IPS DF 4.7 (cell line): Measurements from ENCODE around the gene CDC45.

ENCODE experiments used
- DNase-seq: peaks from one replicate; pipeline ENCODE4 v3.0.0-alpha.2; 2013; ENCODE audit warnings: low spot score; ENCODE audit errors: extremely low read depth

CDC45 gene

DNA sequence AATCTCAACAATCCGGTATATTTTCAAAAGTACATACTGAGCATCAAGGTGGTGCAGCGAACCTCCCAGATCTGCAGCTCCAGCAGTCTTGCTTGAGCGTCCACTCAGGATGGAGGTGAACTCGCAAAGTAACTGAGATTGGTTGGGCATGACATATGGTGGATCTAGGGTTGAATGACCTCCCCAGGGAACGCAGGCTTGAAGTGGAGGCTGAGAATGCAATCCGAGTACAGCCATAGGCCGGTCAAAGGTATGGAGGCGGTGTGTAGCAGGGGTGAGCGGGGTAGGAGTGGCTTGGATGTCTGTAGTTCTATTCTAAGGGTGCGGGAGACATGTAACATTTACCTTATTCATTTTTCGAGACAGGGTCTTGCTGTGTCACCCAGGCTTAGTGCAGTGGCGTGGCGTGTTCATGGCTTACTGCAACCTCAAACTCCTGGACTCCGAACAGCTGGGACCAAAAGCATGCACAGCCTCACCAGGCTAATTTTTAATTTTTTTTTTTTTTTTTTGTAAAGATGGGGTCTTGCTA is 31.6 kb upstream of the CDC45 start:
- DNase-seq: no peak

DNA sequence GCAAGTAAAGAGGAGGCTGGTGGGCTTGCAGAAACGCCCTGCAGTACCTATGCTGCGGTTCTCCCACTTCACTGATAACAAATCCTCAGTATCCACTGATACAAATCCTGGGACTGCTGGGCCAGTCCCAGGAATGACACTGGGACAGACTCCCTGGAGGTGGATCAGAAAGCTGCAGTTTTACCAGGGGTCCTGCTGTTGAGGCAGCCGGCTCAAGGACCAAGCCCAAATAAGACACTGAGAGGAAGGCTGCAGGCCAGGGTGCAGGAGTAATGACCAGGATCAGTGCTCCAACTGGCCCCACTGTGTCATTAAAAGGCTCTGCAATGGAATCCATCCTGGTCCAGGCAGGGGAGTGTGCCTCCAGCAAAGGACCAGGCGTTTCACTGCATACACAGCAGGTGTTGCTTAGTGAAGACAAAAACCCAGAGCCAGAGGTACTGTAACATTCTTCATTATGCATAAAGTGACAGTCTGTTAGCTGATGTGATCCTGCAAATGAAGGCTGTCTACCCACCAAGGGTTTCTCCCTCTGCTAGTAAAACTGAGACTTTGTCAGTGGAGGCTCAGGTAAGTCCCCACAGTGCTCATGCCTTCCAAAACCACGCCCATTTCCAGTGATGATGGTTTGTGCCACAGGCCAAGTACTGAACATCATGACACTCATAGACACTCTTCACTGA is 30.8 kb upstream of the CDC45 start:
- no peak for DNase-seq

DNA sequence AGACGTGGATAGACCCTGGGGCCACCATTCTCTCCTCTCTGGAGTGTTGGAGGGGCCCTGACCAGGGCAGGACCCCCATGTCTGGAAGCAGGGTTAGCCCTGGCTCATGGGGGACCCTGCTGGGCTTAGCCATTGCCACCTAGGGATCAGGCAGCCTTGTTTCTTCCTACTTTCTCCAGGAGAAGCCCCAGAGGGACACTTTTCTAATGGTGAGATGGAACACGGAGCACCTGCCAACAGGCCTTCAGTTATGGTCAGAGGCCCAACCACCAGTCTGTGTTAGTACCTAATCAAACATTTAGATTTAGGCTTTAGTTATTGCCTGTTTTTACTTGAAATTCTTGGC is 30.3 kb upstream of the CDC45 start:
- no peak for DNase-seq

DNA sequence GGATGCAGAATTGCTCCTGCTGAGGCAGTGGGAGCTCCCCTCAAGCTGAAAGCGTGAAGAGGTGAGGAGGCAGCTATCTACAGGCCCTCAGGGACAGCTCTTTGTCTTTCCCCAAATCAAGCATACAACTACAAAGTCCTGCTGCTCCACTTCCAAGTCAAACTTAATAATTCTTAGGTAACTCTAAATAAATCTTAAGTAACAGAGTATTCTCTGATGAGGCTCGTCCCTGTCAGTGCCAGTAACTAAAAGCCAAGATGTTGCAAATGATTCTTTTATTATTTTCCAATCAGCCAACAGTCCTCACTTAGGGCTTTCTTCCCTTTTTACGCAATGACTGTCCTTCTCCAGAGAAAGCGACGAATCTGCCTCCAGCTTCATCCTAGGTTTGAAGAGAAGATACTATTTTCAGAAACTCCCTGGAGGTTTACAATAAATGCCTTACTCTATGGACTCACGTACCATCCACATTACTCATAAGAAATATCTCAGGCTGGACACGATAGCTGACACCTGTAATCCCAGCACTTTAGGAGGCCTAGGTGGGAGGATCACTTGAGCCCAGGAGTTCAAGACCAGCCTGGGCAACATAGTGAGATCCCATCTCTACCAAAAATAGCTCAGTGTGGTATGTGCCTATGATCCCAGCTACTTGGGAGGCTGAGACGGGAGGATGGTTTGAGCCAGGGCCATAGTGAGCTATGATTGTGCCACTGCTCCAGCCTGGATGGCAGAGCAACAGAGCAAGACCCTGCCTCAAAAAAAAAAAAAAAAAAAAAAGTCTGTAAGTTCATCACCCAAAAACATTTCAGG is 29.2 kb upstream of the CDC45 start:
- no peak for DNase-seq

DNA sequence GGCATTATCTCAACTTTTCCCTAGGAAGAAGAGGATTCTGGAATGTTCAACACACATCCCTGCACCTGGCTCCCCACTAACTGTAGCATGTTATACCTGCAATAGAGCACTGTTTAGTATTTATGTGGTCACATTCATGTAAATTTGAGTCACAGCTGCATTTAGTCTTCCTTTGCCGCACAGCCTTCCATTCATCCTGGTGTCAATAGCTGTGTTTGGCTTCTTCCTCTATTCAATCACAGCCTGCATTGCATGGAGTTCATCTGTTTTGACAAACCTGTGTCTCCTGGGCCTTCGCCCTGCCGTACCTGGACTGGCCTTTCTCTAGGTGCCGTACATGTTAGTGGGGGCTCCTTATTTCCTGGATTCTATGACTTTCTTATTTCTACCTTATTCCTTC is 28.1 kb upstream of the CDC45 start:
- no peak for DNase-seq

DNA sequence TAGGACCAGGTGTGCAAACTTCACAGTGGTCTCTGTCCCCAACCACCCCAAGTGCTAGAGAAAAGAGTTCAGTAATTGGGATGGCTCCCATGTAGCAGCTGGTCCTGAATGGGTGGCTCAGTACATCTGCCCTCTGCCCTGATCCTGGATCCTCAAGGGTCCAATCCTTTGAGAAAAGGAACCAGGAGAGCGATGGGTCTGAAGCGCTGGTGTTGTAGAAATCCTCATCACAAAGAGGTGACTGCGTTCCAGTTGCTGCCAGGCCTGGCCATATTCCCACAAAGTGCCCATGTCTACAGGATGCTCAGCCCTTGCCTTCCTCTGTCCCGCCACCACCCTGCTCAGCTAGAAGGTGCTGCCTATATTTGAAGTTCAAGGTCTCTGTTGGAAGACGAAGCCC is 26.0 kb upstream of the CDC45 start:
- no peak for DNase-seq

DNA sequence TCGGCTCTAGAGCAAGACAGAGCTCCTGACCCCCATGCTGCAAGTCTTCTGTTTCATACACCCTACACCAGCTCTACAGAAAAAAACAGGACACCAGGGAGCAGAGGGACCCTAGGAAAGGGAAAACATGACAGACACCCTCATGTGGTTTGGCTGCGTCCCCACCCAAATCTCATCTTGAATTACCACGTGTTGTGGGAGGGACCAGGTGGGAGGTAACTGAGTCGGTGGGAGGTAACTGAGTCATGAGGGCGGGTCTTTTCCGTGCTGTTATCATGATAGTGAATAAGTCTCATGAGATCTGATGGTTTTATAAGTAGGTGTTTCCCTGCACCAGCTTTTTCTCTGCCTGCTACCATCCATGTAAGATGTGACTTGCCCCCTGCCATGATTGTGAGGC is 25.6 kb upstream of the CDC45 start:
- no peak for DNase-seq

DNA sequence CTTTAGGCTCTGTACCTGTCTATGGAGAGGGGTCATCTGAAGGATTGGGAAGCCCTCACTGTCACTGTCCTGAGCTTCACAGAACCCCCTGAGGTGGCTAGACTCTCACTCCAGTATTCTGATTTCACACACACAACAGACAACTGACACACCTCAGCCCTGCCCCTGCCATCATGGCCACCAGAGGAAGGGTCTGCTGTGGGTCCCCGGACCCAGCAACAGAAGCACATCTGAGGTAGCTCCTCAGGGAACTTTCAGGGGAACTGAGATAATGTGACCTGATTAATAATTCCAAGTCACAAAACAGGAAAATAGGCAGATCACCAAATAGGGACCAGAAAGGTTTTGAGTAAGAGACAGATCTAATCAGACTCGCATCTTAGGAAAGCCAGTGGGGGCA is 24.7 kb upstream of the CDC45 start:
- no peak for DNase-seq

DNA sequence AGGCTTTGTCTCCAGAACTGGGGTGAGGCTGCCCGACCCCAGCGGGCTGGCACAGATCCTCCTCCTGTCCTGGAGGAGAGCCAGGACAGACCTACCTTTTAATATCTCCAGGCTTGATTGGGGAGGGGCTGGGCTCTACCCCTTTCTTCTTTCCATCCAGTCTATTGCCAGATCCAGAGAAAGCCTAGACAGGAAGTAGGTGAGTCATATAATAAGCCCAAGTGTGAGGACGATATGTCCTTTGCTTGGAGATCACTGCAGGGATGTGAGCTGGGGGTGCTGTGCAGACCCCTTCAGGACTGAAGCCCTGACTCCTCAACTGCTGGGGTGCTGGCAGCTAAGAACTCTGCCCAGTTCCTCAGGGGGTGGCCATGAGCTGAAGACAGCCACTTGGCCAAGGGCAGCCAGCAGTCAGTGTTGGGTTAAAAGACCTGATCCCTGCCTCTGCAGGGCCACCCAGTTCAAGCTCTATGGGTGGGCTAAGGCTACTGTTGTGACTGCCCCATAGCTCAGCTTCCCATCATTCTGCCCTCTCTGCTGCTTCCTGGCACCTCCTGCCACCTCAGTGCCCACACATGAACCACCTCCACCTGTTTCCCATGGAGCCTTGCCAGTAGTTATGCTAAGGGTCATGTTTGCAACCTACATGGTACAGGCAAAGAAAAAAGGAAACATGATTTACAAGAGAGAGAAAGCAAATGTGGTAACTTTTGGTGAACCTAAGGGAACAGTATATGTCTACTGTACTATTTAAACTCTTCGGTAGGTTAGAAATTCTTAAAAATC is 23.9 kb upstream of the CDC45 start:
- DNase-seq: no peak

DNA sequence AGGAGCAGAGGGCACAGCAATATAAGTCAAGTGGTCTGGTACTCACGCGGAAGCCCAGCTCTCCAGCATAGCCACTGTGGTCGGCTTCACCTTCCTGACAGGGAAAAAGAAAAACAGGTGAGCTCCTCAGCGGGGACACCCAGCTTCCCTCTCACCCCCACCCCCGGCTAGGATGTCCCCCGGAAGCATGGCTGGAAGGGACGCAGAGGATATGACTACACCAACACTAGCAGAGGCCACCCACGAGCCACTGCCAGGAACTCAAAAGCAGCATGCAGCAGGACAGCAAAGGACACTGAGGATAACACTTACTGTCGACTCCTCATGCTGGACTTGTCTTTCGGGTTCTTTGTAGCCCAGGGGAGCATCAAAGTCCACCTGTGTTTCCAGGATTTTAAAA is 23.2 kb upstream of the CDC45 start:
- DNase-seq: no peak

DNA sequence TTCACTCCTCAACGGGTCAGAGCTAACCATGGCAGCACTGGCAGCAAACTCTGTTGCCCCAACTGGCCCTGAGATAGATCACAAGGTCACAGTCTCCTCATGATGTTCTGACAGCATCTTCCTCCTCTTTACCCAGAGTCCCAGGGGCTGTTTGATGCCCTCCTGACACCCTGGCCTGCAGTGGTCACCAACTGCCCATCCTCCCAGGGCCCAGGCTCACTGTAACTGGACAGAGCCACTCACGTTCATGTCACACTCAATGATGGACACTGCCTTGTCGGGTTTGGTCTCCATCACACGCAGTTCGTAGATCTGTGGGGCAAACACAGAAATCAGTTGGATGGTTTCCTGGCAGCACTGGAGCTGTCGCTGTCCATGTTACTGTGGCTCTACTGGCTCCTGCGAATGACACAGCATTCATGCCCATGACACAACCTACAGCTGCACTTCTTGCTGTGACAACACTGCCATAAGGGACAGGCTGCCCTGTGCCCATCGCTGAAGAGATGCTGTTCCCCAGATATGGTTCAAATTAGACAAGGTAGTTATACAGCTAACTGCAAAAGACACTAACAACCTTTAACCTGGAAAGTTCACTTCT is 21.8 kb upstream of the CDC45 start:
- DNase-seq: no peak

DNA sequence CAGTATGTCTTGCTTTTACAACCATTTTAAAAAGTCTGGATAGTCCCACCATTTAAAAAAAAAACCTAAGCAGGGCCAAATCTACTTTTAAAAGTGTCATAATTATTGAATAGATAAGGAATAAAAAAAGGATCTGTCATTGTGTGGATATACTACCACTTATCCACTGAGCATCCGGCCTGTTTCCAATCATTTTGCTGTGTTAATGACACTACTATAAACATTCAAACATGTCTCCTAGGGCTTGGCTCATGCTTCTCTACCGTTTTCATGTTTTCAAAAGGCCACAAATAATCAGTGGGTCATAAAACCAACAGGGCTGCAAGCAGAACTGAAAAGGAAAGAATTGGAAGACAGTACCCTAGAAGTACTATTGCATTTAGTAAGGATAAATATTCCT is 19.7 kb upstream of the CDC45 start:
- DNase-seq: no peak

DNA sequence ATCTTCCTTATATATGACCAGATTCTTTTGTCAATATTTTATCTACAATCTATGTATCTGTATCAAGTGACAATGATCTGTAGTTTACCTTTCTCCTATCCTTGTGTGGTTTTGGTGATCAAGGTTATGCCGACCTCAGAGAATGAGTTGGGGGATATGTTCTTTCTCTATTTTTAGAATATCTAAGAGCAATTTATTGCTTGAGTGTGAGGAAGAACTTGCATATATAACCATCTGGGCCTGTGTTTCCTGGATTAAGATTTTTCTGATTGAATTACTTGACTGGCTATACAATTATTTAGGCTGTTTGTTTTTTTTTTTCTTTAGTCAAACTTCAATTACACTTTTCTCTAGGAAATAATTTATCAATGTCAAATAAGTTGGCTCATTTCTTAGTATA is 18.2 kb upstream of the CDC45 start:
- no peak for DNase-seq

DNA sequence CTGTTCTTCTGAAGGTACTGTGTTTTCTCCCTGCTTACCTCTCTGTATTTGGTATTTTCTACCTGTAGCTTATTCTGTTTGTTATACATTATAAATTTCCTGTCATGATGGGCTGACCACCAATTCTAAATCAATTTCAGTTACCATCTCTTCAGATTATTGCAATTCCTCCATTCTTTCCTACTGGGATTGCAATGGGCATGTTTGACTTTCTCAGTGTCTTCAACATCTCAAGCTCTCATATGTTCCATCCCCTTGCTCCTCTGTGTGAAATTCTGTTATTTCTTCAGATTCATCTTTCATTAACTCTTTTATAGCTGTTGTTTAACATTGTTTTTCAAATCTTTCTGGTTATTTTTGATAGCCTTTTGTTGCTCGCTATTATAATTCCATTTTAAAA is 16.7 kb upstream of the CDC45 start:
- no peak for DNase-seq

DNA sequence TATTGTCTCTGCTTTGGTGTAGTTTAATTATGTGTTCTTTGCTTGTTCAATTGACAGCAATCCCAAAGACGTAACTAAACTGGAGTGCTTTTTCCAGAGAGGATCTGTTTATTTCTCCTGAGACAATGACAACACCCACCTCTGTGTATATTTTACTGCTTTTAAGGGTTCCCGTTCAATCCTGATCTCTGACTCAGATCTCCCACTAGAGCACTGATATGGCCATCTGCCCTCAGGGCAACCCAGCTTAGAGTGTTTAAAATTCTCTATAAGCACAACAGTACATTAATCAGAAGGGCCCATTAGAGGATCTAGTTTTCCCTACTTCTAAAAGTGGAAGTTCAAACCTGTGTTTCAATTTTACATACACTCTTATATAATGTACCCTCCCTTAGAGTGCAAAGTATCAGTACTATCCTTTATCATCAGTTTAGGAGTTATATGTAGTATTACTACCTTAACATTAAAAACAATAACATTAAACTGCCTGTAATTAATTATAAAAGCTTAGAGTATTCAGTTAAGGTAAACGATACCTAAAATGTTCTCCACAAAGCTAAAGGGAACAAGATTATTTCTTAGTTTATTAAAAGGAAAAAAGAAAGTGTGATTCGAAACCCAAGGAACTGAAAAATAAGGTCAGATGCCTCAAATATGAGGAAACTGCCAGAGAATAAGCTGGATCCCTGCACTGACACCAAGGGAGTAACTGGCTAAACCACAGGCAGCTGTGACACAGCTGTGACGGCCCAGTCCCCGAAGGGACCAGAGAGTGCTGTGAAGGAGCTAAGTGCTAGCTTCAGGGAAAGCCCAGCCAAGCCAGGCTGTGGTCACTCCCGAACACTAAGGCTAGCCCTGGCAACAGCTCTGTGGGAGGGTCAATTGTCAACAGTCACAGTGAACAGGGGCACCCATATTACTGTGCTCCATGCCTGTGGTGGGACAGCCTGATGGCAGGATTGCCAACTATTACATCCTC is 15.9 kb upstream of the CDC45 start:
- no peak for DNase-seq

DNA sequence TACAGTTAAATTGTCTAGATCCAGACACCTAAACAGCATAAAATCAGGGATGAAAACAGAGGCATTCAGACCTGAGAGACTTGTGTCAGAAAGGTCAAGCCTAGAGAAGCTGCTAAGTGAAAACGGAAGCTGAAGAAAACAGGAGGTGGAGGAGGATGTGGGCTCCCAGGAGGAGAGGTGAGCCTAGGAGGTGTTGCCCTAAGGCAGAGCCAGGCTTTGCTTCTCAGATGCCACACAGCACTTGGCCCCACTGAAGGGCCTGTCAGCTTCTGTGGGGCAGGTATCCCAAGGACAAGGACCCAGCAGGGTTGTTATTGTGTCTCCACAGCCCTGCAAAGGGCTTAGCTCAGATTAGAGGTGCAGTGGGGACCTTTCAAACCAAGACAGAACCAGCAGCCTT is 15.2 kb upstream of the CDC45 start:
- no peak for DNase-seq

DNA sequence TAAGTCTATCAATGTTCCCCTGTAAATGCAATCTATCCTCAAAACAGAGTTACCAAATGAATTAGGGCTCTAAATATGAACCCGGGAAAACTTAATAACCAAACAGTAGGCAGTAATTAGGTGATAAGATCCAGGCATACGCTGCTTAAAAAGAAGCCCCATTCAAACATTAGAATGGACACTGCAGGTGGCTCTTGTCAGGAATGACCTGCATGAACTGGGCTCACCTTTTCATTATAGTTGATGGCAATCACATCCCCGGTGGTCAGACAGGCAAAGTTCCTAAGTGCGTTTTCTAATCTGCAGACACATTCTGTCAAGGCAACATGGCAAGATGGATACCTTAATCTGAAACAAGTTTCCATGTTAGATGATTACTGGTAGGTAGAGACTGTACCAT is 14.7 kb upstream of the CDC45 start:
- no peak for DNase-seq

DNA sequence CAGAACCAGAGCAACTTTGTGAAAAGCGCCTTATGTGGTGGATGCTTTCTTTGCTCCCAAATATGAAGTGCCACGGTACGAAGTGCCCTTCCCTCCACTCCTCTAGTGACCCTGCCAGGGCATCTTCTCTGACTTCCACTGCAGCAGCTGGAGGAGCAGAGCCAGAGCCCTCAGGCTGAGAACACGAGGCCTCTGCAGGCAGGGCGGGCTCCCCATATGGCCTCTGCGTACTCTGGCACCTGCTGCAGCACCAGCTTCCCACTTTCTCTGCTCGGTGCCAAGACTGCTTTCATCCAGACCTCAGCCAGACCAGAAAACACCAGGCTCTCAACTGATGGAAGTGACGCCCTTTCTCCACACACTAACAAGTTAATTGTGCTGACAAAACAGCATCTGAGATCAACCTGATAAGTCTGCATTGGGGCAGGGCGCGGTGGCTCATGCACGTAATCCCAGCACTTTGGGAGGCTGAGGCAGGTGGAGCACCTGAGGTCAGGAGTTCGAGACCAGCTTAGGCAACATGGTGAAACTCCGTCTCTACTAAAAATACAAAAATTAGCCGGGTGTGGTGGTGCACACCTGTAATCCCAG is 13.5 kb upstream of the CDC45 start:
- DNase-seq: no peak

DNA sequence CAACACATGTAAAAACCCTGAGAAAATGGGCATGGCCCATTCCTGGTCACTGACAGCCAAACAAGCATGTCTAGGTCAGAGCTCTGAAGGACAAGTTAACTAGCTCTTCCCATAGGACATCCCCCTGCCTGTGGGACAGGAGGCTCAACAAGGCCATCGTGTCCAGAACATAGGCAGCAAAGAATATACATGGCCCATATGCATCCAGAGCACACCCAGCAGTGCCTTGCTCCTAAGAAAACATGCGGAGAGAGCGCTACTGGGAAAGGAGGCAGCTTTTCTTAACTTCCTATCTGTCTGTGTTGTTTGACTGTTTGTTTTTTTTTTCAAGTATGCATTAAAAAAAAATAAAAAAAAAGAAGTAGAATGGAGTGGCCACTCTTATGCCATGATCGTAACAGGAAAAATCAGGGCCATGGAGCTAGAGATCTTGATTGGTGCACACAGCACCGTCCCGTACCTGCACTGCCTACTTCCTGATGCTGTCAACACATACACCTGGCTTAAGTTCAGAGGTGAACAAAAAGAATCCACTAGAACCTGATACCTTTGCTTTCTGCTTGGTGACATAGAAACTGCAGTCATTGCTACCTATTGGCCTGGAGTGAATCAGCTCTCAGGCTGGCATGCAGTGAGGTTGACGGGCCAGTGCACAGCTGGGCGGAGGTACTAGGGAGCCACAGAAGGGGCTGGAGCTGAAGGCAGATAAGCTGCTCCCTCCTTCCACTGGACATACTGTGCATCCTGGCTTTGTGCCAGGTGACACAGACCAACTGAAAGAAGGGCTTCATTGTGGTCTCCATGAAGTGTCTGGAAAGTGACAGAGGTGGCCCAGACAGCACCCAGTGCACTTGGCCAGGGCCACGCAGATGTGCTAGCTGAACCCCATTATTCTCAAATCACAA is 12.6 kb upstream of the CDC45 start:
- DNase-seq: no peak
